Endothelial cell of umbilical vein (primary cell): Measurements from ENCODE around the gene MCRIP2. TPM values are rescaled to one million over a fixed set of nuclear protein-coding genes. Genes with fewer than 3 reads are reported as not detected.

Source experiments
- BruUV-seq: library from RNA; stranded (reverse); fragments of 400-500 nt; replicated peaks from 2 replicates; lab custom pipeline; 2021; lab: Mats Ljungman, UMichigan
- CTCF ChIA-PET: fragments of 300-600, 350-600 bp; sonication (Branson Sonifier 250); formaldehyde crosslinking; loops from one replicate; lab custom pipeline; 2021; ENCODE audit warnings: antibody characterized with exemption, inconsistent platforms; lab: Charles Lee
- POLR2A ChIA-PET: fragments of 300-600, 350-600 bp; sonication (Branson Sonifier 250); formaldehyde crosslinking; loops from one replicate; lab custom pipeline; 2021; ENCODE audit warnings: antibody characterized with exemption, inconsistent platforms; lab: Charles Lee
- DNase-seq: peaks from one replicate; pipeline ENCODE4 v3.0.0-alpha.2; 2011; ENCODE audit warnings: low read depth, low spot score
- FAIRE-seq: peaks from 2 replicates; lab custom pipeline; 2011; peaks lifted over from hg19 to GRCh38; lab: Jason Lieb, UNC
- H2AFZ ChIP-seq: 2 replicates; pipeline ENCODE4 v1.6.0; 2012; ENCODE audit warnings: low read depth, low read length, control low read depth, inconsistent platforms
- H3K27ac ChIP-seq: 2 replicates; pipeline ENCODE4 v1.5.1; 2011; ENCODE audit warnings: low read depth, mild to moderate bottlenecking, control low read depth, low read length, moderate library complexity; ENCODE audit not compliant: insufficient read depth
- H3K27me3 ChIP-seq, 2 experiments: 2 replicates each; pipeline versions ENCODE4 v1.6.0 to v1.6.1; 2011; ENCODE audit warnings: low read length in 2 of 2, mixed read lengths in 1 of 2; ENCODE audit not compliant: control insufficient read depth in 2 of 2, insufficient read depth in 2 of 2
- H3K36me3 ChIP-seq, 2 experiments: 2 replicates in 1 of 2; 3 replicates in 1 of 2; pipeline ENCODE4 v1.5.1; 2011; ENCODE audit warnings: low read length in 2 of 2, mild to moderate bottlenecking in 1 of 2, moderate library complexity in 1 of 2; ENCODE audit not compliant: control insufficient read depth in 2 of 2, insufficient read depth in 2 of 2; ENCODE audit errors: extremely low read depth in 1 of 2
- H3K4me1 ChIP-seq: 3 replicates; pipeline ENCODE4 v1.5.1; 2011; ENCODE audit warnings: mild to moderate bottlenecking, low read length; ENCODE audit not compliant: control insufficient read depth, insufficient read depth; ENCODE audit errors: extremely low read depth
- H3K4me2 ChIP-seq: 2 replicates; pipeline ENCODE4 v1.6.1; 2011; ENCODE audit warnings: low read length, control low read depth, mixed read lengths; ENCODE audit not compliant: insufficient read depth
- H3K4me3 ChIP-seq, 3 experiments: fragments of 200-600 bp in 1 of 3; sonication (generic), shearing (Covaris generic) in 1 of 3; replicated peaks in 1 of 3; 2 replicates each; pipeline ENCODE4 v1.5.1; 2011 to 2016; ENCODE audit warnings: control low read depth in 3 of 3, low read length in 3 of 3, mild to moderate bottlenecking in 2 of 3, inconsistent platforms in 1 of 3, low read depth in 1 of 3, moderate library complexity in 1 of 3; ENCODE audit not compliant: insufficient read depth in 1 of 3
- H3K79me2 ChIP-seq: 2 replicates; pipeline ENCODE4 v1.6.0; 2012; ENCODE audit warnings: low read length, inconsistent platforms; ENCODE audit not compliant: control insufficient read depth, insufficient read depth
- H3K9ac ChIP-seq: replicated peaks from 2 replicates; pipeline ENCODE3; 2011; ENCODE audit warnings: low read length, control low read depth; ENCODE audit not compliant: insufficient read depth; ENCODE audit errors: extremely low read depth
- H3K9me1 ChIP-seq: replicated peaks from 3 replicates; pipeline ENCODE4 v1.6.0; 2011; ENCODE audit warnings: mild to moderate bottlenecking, low read length; ENCODE audit not compliant: control insufficient read depth, insufficient read depth; ENCODE audit errors: extremely low read depth
- H3K9me3 ChIP-seq: replicated peaks from 2 replicates; pipeline ENCODE4 v1.5.1; 2012; ENCODE audit warnings: low read length, inconsistent platforms; ENCODE audit not compliant: control insufficient read depth, insufficient read depth
- H4K20me1 ChIP-seq: replicated peaks from 2 replicates; pipeline ENCODE3; 2011; ENCODE audit warnings: mild to moderate bottlenecking, low read length; ENCODE audit not compliant: control insufficient read depth, insufficient read depth; ENCODE audit errors: extremely low read depth
- CTCF ChIP-seq, 2 donors: IDR thresholded peaks; 1 replicate in 1 of 2; 2 replicates in 1 of 2; pipeline ENCODE4 v1.5.1; 2011; ENCODE audit warnings: low read length in 2 of 2, mild to moderate bottlenecking in 2 of 2, moderate library complexity in 2 of 2, control low read depth in 1 of 2, inconsistent platforms in 1 of 2, low read depth in 1 of 2; ENCODE audit not compliant: insufficient read depth in 1 of 2; ENCODE audit errors: extremely low read depth in 1 of 2
- EZH2 ChIP-seq: IDR thresholded peaks from 2 replicates; pipeline ENCODE4 v1.6.1; 2012; ENCODE audit warnings: borderline replicate concordance, low read depth, mild to moderate bottlenecking, moderate library complexity, low read length, inconsistent platforms; ENCODE audit not compliant: severe bottlenecking
- FOS ChIP-seq: IDR thresholded peaks from 2 replicates; pipeline ENCODE4 v1.6.1; 2011; ENCODE audit warnings: mild to moderate bottlenecking, low read length, moderate library complexity, borderline replicate concordance; ENCODE audit not compliant: insufficient read depth
- GATA2 ChIP-seq: IDR thresholded peaks from 2 replicates; pipeline ENCODE4 v1.7.0; 2011; ENCODE audit warnings: low read depth, mild to moderate bottlenecking, moderate library complexity, mixed read lengths, low read length; ENCODE audit not compliant: insufficient read length, insufficient read depth
- JUN ChIP-seq: IDR thresholded peaks from 2 replicates; pipeline ENCODE4 v1.6.1; 2011; ENCODE audit warnings: borderline replicate concordance, low read depth; ENCODE audit not compliant: insufficient read length, insufficient read depth
- MYC ChIP-seq: IDR thresholded peaks from one replicate; pipeline ENCODE4 v1.6.1; 2011; ENCODE audit warnings: mild to moderate bottlenecking, low read depth, low read length
- POLR2A ChIP-seq: IDR thresholded peaks from 2 replicates; pipeline ENCODE4 v1.6.1; 2012; ENCODE audit warnings: low read depth, mild to moderate bottlenecking, control low read depth, low read length
- POLR2AphosphoS5 ChIP-seq: IDR thresholded peaks from 2 replicates; pipeline ENCODE4 v1.6.1; 2012; ENCODE audit warnings: low read depth, mild to moderate bottlenecking, control low read depth, low read length, moderate library complexity; ENCODE audit not compliant: insufficient read depth
- dilution Hi-C: fragments of 300-500 bp; cut with MboI; formaldehyde crosslinking; loops from one replicate; pipeline ENCODE4 v1.15.0; 2019; ENCODE audit warnings: low sequenced_read_pairs; ENCODE audit not compliant: extremely low pct_ligation_motif_present
- intact Hi-C: fragments of 100-400 bp; cut with micrococcal nuclease; formaldehyde crosslinking; loops from one replicate; pipeline ENCODE4 v1.10.0; 2022
- polyA plus RNA-seq, 4 experiments: library from polyadenylated mRNA; depleted of rRNA in 3 of 4; stranded (reverse) in 3 of 4; unstranded in 1 of 4; fragments of >200 nt; gene quantifications; 2 replicates each; pipeline versions ENCODE4 v1.2.1 to v1.2.3, GENCODE V29; 2011 to 2012; ENCODE audit warnings: missing spikeins in 1 of 4
- total RNA-seq: library from RNA; stranded (reverse); gene quantifications from 2 replicates; pipeline ENCODE4 v1.2.3, GENCODE V29; 2021
- TF ChIP-seq, protein P1 (sequence below): IDR thresholded peaks from 2 replicates; pipeline ENCODE4 v1.6.1; 2011; ENCODE audit not compliant: insufficient read depth, insufficient read length

Gene MCRIP2
- total and polyA plus RNA-seq, 2 donors (not counting 3 experiments of a cell fraction or from before 2014, with no cell fraction given), result 17.1 to 18.9 TPM

GRCh38 chr16:595942-596735 lies 45.5 kb upstream of the MCRIP2 start:
- H3K9ac ChIP-seq, result no peak overlapping the region
- dilution Hi-C loops (no loop called here), intact Hi-C loops (no loop called here)
- no peaks in the 10 kb centered on the region for H4K20me1 ChIP-seq
- no peak for FAIRE-seq
- TF ChIP-seq POLR2A, result no peak
- TF ChIP-seq FOS, result no peak
- no peak for TF ChIP-seq EZH2
- TF ChIP-seq GATA2, result no peak
- TF ChIP-seq MYC, result no peak
- no peak for TF ChIP-seq POLR2AphosphoS5
- no peak for TF ChIP-seq JUN
- TF ChIP-seq, protein P1, sequence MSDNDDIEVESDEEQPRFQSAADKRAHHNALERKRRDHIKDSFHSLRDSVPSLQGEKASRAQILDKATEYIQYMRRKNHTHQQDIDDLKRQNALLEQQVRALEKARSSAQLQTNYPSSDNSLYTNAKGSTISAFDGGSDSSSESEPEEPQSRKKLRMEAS, result no peak
- no peak for TF ChIP-seq CTCF (IDR thresholded peaks at IDR 0.05; ENCODE audit: extremely low read depth in 1 of 2, insufficient read depth in 1 of 2, low read depth in 1 of 2, low read length in 2 of 2)
- no peak overlapping the region for H2AFZ ChIP-seq
- peaks cover 14% of the 10 kb centered on the region for H3K79me2 ChIP-seq
- H3K27ac ChIP-seq, result no peak overlapping the region
- H3K27me3 ChIP-seq, result no peaks in the 10 kb centered on the region
- H3K4me1 ChIP-seq, result peaks cover under 1% of the 10 kb centered on the region
- no peaks in the 10 kb centered on the region for H3K9me1 ChIP-seq
- BruUV-seq, result no TSS peak
- ChIA-PET CTCF (no interaction called here), POLR2A (no interaction called here)
- no peak overlapping the region for H3K4me2 ChIP-seq
- peaks cover 0 to 3% of the 10 kb centered on the region in 2 experiments for H3K36me3 ChIP-seq
- no peak overlapping the region for H3K4me3 ChIP-seq
- DNase-seq, result no peak
- no peaks in the 10 kb centered on the region for H3K9me3 ChIP-seq
